ENCODE data around the gene ADAT1.

The ADAT1 gene

DNA sequence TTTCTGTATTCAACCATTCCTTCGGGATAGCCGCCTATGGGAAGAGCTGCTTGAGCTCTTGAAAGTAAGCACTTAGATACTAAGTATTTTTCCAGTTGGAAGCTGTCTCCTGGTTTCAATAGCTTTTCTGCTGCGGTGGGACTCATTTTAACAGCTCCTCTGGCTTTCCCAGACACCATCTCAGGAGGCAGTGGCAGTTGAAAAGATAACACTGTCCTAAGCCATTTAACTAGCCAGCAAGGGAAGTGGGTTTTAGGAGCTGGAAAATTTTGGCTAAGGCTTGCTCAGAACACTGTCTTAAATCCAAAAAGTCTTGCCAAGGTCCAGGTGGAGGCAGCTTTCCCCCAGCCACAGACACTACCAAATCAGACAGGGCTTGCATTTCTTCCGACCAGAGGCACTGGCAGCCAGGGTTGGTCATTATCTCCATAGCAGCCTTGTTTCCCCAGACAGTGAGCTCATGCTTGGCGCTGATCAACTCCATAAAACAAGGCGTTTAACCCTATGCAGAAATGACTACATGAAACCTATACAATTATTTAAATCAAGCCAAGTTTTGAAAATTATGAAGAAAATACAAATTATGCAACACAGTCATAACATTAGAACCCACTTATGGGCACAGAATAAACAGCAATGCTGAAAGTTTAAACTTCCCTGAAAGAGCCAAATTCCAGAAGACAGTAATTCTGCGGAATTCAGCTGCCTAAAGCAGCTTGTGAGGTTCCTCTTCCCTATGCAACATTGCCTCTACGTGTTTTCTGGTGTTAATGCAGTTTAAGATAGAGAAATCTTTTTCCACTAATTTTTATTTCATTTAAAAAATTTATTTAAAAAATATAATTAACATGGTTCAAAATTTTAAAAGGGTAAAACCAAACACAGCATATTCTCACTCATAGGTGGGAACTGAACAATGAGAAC is 31.9 kb downstream of the ADAT1 start:
- FAIRE-seq (no peak), DNase-seq (ENCODE audit: insufficient read length) (no peak)
- TF ChIP-seq POLR2A (IDR thresholded peaks at IDR 0.05; ENCODE audit: low read depth, low read length) (no peak), TAF1 (IDR thresholded peaks at IDR 0.05; ENCODE audit: borderline replicate concordance, low read depth, low read length) (no peak), POLR2AphosphoS5 (IDR thresholded peaks at IDR 0.05; ENCODE audit: low read depth, low read length) (no peak)

DNA sequence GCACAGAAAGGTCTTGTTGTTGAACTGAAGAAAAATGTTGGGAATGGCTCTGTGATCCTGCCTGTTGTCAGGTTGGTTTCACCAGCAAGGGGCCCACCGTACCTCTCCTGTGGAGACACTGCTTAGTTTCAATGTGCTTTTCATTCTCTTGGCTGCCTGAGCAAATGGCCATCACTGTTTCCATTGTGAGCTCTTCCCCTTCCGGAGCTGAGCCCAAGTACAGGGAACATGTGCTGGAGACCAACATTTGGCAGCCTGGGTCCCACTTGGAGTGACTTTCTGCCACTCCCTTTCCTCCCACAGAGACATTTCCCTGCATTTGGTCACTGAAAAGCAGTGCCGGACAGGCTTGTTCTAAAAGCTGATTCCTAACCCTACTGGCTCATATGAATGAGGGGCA is 33.8 kb downstream of the ADAT1 start:
- FAIRE-seq (no peak), DNase-seq (ENCODE audit: insufficient read length) (no peak)
- TF ChIP-seq POLR2A (IDR thresholded peaks at IDR 0.05; ENCODE audit: low read depth, low read length) (no peak), POLR2AphosphoS5 (IDR thresholded peaks at IDR 0.05; ENCODE audit: low read depth, low read length) (no peak), TAF1 (IDR thresholded peaks at IDR 0.05; ENCODE audit: borderline replicate concordance, low read depth, low read length) (no peak)

DNA sequence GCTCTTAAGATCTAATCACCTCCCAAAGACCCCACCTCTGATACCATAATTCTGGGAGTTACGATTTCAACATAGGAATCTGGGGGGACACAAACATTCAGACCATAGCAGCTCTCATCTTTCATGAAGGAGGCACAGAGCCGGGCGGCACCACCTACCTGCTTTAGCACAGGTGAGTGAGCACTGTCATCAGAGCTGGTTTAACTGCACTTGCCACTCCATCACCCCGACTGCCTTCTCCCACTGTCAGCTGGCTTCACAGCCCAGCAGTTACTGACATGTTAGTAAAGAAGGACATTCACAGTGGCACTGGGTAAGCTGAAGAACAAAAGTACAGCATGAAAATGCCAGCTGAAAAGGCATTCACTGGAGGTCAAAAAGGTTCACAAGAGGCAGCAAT is 34.4 kb downstream of the ADAT1 start:
- TF ChIP-seq POLR2A (IDR thresholded peaks at IDR 0.05; ENCODE audit: low read depth, low read length), result no peak
- no peak for TF ChIP-seq POLR2AphosphoS5 (IDR thresholded peaks at IDR 0.05; ENCODE audit: low read depth, low read length)
- TF ChIP-seq TAF1 (IDR thresholded peaks at IDR 0.05; ENCODE audit: borderline replicate concordance, low read depth, low read length), result no peak
- no peak for FAIRE-seq
- no peak for DNase-seq (ENCODE audit: insufficient read length)

DNA sequence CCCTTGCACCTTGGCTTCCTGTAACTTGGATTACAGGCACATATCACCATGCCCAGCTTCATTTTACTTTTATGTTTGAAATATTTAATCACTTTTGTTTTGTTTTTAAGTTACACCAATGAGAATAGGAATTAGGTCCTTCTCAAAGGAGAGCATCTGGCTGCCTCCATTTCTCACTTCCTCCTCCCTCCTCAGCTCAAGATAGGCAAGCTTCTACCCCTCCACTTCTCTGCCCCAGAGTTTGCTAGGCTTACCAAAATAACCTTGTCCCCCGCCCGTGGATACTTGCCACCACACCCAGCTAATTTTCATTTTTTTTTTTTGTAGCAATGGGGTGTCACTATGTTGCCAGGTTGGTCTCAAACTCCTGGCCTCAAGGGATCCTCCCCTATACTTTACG is 39.0 kb downstream of the ADAT1 start:
- FAIRE-seq, result no peak
- DNase-seq (ENCODE audit: insufficient read length), result no peak
- TF ChIP-seq TAF1 (IDR thresholded peaks at IDR 0.05; ENCODE audit: borderline replicate concordance, low read depth, low read length) (no peak), POLR2A (IDR thresholded peaks at IDR 0.05; ENCODE audit: low read depth, low read length) (no peak), POLR2AphosphoS5 (IDR thresholded peaks at IDR 0.05; ENCODE audit: low read depth, low read length) (no peak)

DNA sequence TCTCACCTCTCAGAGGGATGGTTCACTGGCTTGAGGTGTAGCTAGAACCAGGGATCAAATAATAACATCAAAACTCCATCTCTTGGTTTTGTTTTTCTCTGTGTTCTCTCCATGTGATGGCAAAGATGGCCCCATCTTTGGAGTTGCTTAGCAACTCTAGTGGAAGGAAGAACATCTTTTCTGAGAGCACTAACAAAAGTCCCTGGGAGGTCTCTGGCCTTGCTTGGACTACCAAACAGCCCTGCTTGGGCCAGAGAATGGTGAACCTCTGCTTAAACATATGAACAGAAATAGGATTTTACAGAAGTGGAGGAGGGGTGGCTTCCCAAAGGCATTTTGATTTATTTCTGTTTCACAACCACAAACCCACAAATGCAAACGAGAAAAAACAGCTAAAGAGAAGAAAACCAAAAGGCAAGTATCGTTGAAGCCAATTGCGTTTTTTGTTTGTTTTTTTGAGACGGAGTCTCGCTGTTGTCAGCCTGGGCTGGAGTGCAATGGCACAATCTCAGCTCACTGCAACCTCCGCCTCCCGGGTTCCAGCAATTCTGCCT is 43.7 kb downstream of the ADAT1 start:
- no peak for DNase-seq (ENCODE audit: insufficient read length)
- TF ChIP-seq POLR2AphosphoS5 (IDR thresholded peaks at IDR 0.05; ENCODE audit: low read depth, low read length), result no peak
- no peak for TF ChIP-seq TAF1 (IDR thresholded peaks at IDR 0.05; ENCODE audit: borderline replicate concordance, low read depth, low read length)
- no peak for TF ChIP-seq POLR2A (IDR thresholded peaks at IDR 0.05; ENCODE audit: low read depth, low read length)
- FAIRE-seq, result no peak

DNA sequence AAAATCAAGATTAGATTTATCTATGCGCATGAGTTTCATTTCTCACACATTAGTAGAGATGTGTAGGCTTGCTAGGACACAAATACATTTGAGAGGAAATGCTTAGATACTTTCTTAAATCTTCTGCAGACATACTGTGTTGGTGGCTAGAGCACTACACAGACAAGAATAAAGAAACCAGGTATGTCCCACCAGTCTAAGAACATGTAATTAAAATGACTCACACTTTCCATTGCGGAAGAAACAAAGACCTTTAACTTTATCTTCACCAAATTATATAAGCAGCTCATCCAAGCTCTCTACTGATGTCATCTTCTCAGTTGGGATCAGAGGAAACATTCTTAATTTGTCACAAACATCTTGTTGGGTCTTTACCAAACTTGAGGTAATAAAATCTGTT is 44.4 kb downstream of the ADAT1 start:
- no peak for DNase-seq (ENCODE audit: insufficient read length)
- TF ChIP-seq POLR2AphosphoS5 (IDR thresholded peaks at IDR 0.05; ENCODE audit: low read depth, low read length), result no peak
- no peak for TF ChIP-seq TAF1 (IDR thresholded peaks at IDR 0.05; ENCODE audit: borderline replicate concordance, low read depth, low read length)
- no peak for TF ChIP-seq POLR2A (IDR thresholded peaks at IDR 0.05; ENCODE audit: low read depth, low read length)
- FAIRE-seq, result no peak

DNA sequence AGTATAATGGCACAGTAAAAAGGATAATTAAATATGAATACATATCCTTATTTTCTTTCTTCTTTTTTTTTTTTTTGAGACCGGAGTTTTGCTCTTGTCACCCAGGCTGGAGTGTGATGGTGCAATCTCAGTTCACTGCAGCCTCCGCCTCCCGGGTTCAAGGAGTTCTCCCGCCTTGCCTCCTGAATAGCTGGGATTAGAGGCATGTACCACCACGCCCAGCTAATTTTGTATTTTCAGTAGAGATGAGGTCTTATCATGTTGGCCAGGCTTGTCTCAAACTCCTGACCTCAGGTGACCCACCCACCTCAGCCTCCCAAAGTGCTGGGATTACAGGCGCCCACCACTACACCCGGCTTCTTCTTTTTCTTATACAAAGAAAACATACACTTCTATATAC is 44.9 kb downstream of the ADAT1 start:
- no peak for FAIRE-seq
- DNase-seq (ENCODE audit: insufficient read length), result no peak
- TF ChIP-seq POLR2AphosphoS5 (IDR thresholded peaks at IDR 0.05; ENCODE audit: low read depth, low read length) (no peak), TAF1 (IDR thresholded peaks at IDR 0.05; ENCODE audit: borderline replicate concordance, low read depth, low read length) (no peak), POLR2A (IDR thresholded peaks at IDR 0.05; ENCODE audit: low read depth, low read length) (no peak)

DNA sequence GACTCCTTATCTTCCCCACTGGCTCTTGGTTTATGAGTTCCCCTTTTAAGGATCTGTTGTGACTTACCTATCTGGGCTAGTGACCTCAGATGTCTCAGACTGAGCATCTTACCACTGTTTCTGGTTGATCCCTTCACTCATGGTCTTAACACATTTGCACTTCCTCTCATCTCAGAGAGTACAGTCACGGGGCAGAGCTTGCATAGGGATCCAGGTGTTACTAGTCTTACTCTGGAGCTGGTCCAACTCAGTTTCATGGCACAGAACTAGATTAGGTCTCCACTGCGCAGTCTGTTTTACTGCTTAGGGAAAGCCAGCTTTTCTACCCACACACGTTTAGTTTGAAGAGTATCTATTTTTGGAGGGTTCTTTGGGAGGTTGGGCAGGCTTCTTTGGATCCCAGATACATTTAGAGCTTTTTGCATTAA is 46.7 kb downstream of the ADAT1 start:
- TF ChIP-seq TAF1 (IDR thresholded peaks at IDR 0.05; ENCODE audit: borderline replicate concordance, low read depth, low read length) (no peak), POLR2AphosphoS5 (IDR thresholded peaks at IDR 0.05; ENCODE audit: low read depth, low read length) (no peak), POLR2A (IDR thresholded peaks at IDR 0.05; ENCODE audit: low read depth, low read length) (no peak)
- DNase-seq (ENCODE audit: insufficient read length) (no peak), FAIRE-seq (no peak)

DNA sequence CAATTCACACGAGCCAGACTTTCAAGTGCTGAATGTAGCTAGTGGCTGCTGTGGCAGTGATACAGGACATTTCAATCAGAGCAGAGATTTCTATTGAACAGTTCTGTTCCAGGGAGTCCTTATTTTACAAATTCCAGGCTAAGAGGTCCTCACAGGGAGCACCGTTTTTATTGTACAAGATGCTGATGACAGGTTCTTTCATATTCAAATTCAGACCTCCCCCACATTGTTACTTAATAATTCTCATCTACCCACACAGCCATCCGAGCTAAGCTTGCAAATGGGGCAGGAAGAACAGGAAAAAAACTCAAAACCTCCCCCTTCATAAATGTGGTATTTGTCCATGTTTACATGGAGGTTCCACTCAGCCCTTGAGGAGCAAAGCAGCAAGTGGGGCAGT is 47.1 kb downstream of the ADAT1 start:
- no peak for FAIRE-seq
- TF ChIP-seq TAF1 (IDR thresholded peaks at IDR 0.05; ENCODE audit: borderline replicate concordance, low read depth, low read length) (no peak), POLR2A (IDR thresholded peaks at IDR 0.05; ENCODE audit: low read depth, low read length) (no peak), POLR2AphosphoS5 (IDR thresholded peaks at IDR 0.05; ENCODE audit: low read depth, low read length) (no peak)
- DNase-seq (ENCODE audit: insufficient read length), result no peak

DNA sequence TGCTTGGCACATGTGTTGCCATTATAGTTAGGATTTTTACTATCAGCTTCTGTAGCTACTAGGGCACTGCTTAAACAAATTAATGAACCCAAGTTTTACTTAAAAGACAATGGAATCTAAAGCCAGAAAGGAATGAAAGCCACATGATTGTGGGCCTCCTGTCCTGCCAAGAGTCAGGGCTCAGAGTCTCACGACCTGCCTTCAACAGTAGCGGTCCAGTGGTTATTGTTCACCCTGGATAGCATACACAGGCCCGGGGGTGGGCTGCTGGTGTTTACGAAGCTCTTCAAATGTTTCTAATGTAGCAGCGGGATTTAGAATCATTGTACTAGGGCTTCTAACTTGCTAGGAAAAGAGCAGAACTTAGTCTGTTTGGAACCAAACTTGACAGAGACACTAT is 49.1 kb downstream of the ADAT1 start:
- FAIRE-seq, result no peak
- no peak for DNase-seq (ENCODE audit: insufficient read length)
- TF ChIP-seq POLR2A (IDR thresholded peaks at IDR 0.05; ENCODE audit: low read depth, low read length), result no peak
- TF ChIP-seq TAF1 (IDR thresholded peaks at IDR 0.05; ENCODE audit: borderline replicate concordance, low read depth, low read length), result no peak
- TF ChIP-seq POLR2AphosphoS5 (IDR thresholded peaks at IDR 0.05; ENCODE audit: low read depth, low read length), result no peak

DNA sequence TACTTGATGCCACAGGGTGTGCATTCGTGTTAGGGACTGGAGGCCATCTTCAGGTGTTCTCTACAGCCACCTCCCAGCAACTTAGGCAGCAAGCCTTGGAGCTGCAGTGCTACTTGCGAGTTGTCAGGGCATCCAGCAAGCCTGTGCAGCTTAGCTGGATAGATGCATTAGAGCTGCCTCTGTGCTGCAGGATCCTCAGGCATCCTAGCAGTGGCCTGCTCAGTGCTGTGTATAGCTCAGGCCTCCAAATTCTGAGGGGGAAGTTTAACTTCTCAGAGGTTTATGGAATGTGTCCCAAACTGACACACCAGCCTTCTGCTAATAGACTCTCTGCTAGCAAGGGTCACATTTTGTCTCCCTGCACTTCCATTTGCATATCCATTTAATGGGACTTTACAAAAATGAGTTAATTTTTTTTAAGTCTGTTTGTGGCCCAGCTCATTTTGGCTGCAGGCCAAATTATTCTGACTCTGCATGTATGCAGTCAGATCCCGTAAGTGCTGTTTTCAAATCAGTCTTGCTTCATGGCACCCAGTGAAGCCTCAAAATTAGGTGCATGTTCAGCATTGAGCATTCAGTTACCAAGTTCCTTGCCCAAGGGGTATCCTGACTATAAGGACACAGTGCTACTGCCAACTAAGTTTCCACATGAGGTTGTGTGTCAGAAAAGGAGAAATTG is 50.1 kb downstream of the ADAT1 start:
- no peak for DNase-seq (ENCODE audit: insufficient read length)
- no peak for FAIRE-seq
- TF ChIP-seq TAF1 (IDR thresholded peaks at IDR 0.05; ENCODE audit: borderline replicate concordance, low read depth, low read length) (no peak), POLR2AphosphoS5 (IDR thresholded peaks at IDR 0.05; ENCODE audit: low read depth, low read length) (no peak), POLR2A (IDR thresholded peaks at IDR 0.05; ENCODE audit: low read depth, low read length) (no peak)

All from GM12892 (cell line).